GM21786 (cell line): Measurements from ENCODE around the gene C4A.
"Not testable (repeated sequence)": the region's sequence is repeated elsewhere in the genome, so short reads cannot be mapped to it uniquely, and the experiment has no call there.

Source experiments
- ATAC-seq: cut with Tn5 transposase; IDR thresholded peaks from one replicate; pipeline ENCODE4 v1.9.1; 2021; ENCODE audit not compliant: unreplicated experiment

Gene C4A

GRCh38 chr6:32022100-32022499 is 40.2 kb downstream of the C4A start:
- ATAC-seq: not testable (repeated sequence)

GRCh38 chr6:32028631-32029030 is 46.8 kb downstream of the C4A start:
- ATAC-seq: not testable (repeated sequence)

- ATAC-seq: not testable (repeated sequence)
These were observed 47.7 kb downstream of the C4A start for GRCh38 chr6:32029553-32029952.

- not testable (repeated sequence) for ATAC-seq
These were observed 53.6 kb downstream of the C4A start for GRCh38 chr6:32035283-32036013.

- not testable (repeated sequence) for ATAC-seq
These were observed 55.3 kb downstream of the C4A start for GRCh38 chr6:32037136-32037535.

- not testable (repeated sequence) for ATAC-seq
These were observed 56.0 kb downstream of the C4A start, which contains the start of gene CYP21A2 for GRCh38 chr6:32037598-32038524. CYP21A2 (plus strand) TSS chr6:32038415; CDS start chr6:32038423, 8 bp downstream.

- not testable (repeated sequence) for ATAC-seq
These were observed 57.0 kb downstream of the C4A start for GRCh38 chr6:32038878-32039277.

- not testable (repeated sequence) for ATAC-seq
These were observed 57.7 kb downstream of the C4A start for GRCh38 chr6:32039321-32040274.

GRCh38 chr6:32040299-32041049 is 58.6 kb downstream of the C4A start:
- not testable (repeated sequence) for ATAC-seq

- not testable (repeated sequence) for ATAC-seq
These were observed 59.1 kb downstream of the C4A start for GRCh38 chr6:32041050-32041321.

- ATAC-seq: not testable (repeated sequence)
These were observed 59.5 kb downstream of the C4A start for GRCh38 chr6:32041385-32041784.

GRCh38 chr6:32042276-32042675 is 60.4 kb downstream of the C4A start:
- not testable (repeated sequence) for ATAC-seq

- not testable (repeated sequence) for ATAC-seq
These were observed 61.9 kb downstream of the C4A start for GRCh38 chr6:32043589-32044380.

GRCh38 chr6:32044916-32045315 is 63.1 kb downstream of the C4A start:
- not testable (repeated sequence) for ATAC-seq

GRCh38 chr6:32045811-32046449 is 64.1 kb downstream of the C4A start:
- ATAC-seq: no peak

- ATAC-seq: no peak
These were observed 64.7 kb downstream of the C4A start for GRCh38 chr6:32046450-32047083.

GRCh38 chr6:32047084-32047478 is 65.2 kb downstream of the C4A start:
- no peak for ATAC-seq

GRCh38 chr6:32047539-32047854 is 65.6 kb downstream of the C4A start:
- no peak for ATAC-seq
